ENCODE data around the gene ITPR3. TPM values are rescaled to one million over a fixed set of nuclear protein-coding genes. Genes with fewer than 3 reads are reported as not detected.

Gene ITPR3
- total and polyA plus RNA-seq, 2 experiments from 2014 or later, result 0.13 to 1.1 TPM

GRCh38 chr6:33685411-33686224 is 64.5 kb downstream of the ITPR3 start:
- Histone ChIP-seq H3K9me3 (ENCODE audit: low read depth) (no peaks in the 10 kb centered on the region), H3K36me3 (no peaks in the 10 kb centered on the region), H3K27ac (no peak overlapping the region), H3K4me3 (no peak overlapping the region), H3K4me1 (ENCODE audit: low read depth) (no peaks in the 10 kb centered on the region), H3K27me3 (no peaks in the 10 kb centered on the region)
- no peak for TF ChIP-seq CTCF (IDR thresholded peaks at IDR 0.05; ENCODE audit: low read depth, low read length)
- no peak for DNase-seq (ENCODE audit: low read depth in 1 of 2, low spot score in 1 of 2)

GRCh38 chr6:33686225-33686924 is 65.3 kb downstream of the ITPR3 start:
- Histone ChIP-seq H3K4me1 (ENCODE audit: low read depth) (peaks cover 3% of the 10 kb centered on the region), H3K9me3 (ENCODE audit: low read depth) (no peaks in the 10 kb centered on the region), H3K27me3 (no peaks in the 10 kb centered on the region), H3K36me3 (no peaks in the 10 kb centered on the region), H3K4me3 (no peak overlapping the region), H3K27ac (no peak overlapping the region)
- TF ChIP-seq CTCF (IDR thresholded peaks at IDR 0.05; ENCODE audit: low read depth, low read length), result no peak
- DNase-seq (ENCODE audit: low read depth in 1 of 2, low spot score in 1 of 2), result no peak

- no peak for DNase-seq (ENCODE audit: low read depth in 1 of 2, low spot score in 1 of 2)
- Histone ChIP-seq H3K27me3 (no peaks in the 10 kb centered on the region), H3K9me3 (ENCODE audit: low read depth) (no peaks in the 10 kb centered on the region), H3K36me3 (no peaks in the 10 kb centered on the region), H3K27ac (no peak overlapping the region), H3K4me1 (ENCODE audit: low read depth) (peaks cover 12% of the 10 kb centered on the region), H3K4me3 (no peak overlapping the region)
- no peak for TF ChIP-seq CTCF (IDR thresholded peaks at IDR 0.05; ENCODE audit: low read depth, low read length)
These were observed 66.2 kb downstream of the ITPR3 start for GRCh38 chr6:33686981-33687975.

- DNase-seq (ENCODE audit: low read depth in 1 of 2, low spot score in 1 of 2), result no peak
These were observed 66.9 kb downstream of the ITPR3 start for GRCh38 chr6:33688006-33688405.

More at GRCh38 chr6:33688006-33688405, 66.9 kb downstream of the ITPR3 start:
- Histone ChIP-seq H3K4me1 (ENCODE audit: low read depth) (peaks cover 19% of the 10 kb centered on the region), H3K9me3 (ENCODE audit: low read depth) (no peaks in the 10 kb centered on the region), H3K4me3 (no peak overlapping the region), H3K27ac (no peak overlapping the region), H3K27me3 (no peaks in the 10 kb centered on the region), H3K36me3 (no peaks in the 10 kb centered on the region)
- TF ChIP-seq CTCF (IDR thresholded peaks at IDR 0.05; ENCODE audit: low read depth, low read length), result no peak

All from cardiac muscle cell (in vitro differentiated cells and primary cell).